GM10248 (cell line): ENCODE results near the gene LMBR1.
A peak's percentile ranks its signal among the peaks of the same experiment; 100 is the strongest.

Source experiments
- CTCF ChIA-PET: fragments of 300-600 bp; sonication (Branson Sonifier 250); formaldehyde crosslinking; extraction: SDS; loops from one replicate; lab custom pipeline; 2021; ENCODE audit warnings: antibody characterized with exemption; lab: Yijun Ruan, JAX
- POLR2A ChIA-PET: fragments of 350-650 bp; sonication (Branson Sonifier 250); formaldehyde crosslinking; extraction: SDS; loops from one replicate; lab custom pipeline; 2020; ENCODE audit warnings: antibody characterized with exemption; lab: Yijun Ruan, JAX
- DNase-seq: peaks from one replicate; pipeline ENCODE4 v3.0.0; 2012; ENCODE audit errors: extremely low spot score
- CTCF ChIP-seq: IDR thresholded peaks from 2 replicates; pipeline ENCODE4 v1.5.1; 2012; ENCODE audit warnings: mild to moderate bottlenecking, low read depth; ENCODE audit errors: extremely low read depth, missing control alignments, control extremely low read depth

Gene LMBR1

GRCh38 chr7:156777364-156778069 is 115.5 kb downstream of the LMBR1 start:
- peak; percentile 27 for DNase-seq
- TF ChIP-seq CTCF = no peak
- POLR2A ChIA-PET = no interaction called here
- CTCF ChIA-PET = interaction anchor here (1.2 kb wide), 1 partner anchor 127 kb away, joined by 3 read pairs; no protein-coding TSS in a partner anchor

GRCh38 chr7:156776527-156776926 is 116.5 kb downstream of the LMBR1 start:
- no peak for DNase-seq
- POLR2A ChIA-PET = no interaction called here
- no peak for TF ChIP-seq CTCF
- CTCF ChIA-PET = no interaction called here

- POLR2A ChIA-PET = no interaction called here
- CTCF ChIA-PET = no interaction called here
- DNase-seq = no peak
- TF ChIP-seq CTCF = no peak
These were observed 119.0 kb downstream of the LMBR1 start for GRCh38 chr7:156773966-156774365.

- ChIA-PET CTCF (interaction anchor here (0.9 to 1.5 kb wide), 3 partner anchors 8 to 19 kb away, joined by 3 to 4 read pairs (median 3); no protein-coding TSS in a partner anchor), POLR2A (no interaction called here)
- DNase-seq = no peak
- TF ChIP-seq CTCF = no peak
These were observed 120.3 kb downstream of the LMBR1 start for GRCh38 chr7:156772725-156773124.

- POLR2A ChIA-PET = interaction anchor here (0.6 kb wide), 2 partner anchors 108 to 124 kb away, joined by 3 read pairs; partner anchors contain the start of gene LMBR1
- TF ChIP-seq CTCF = no peak
- CTCF ChIA-PET = interaction anchor here (0.7 to 1.8 kb wide), 9 partner anchors 9 to 127 kb away, joined by 3 to 7 read pairs (median 4); no protein-coding TSS in a partner anchor
- no peak for DNase-seq
These were observed 124.1 kb downstream of the LMBR1 start for GRCh38 chr7:156768698-156769472.

- POLR2A ChIA-PET = no interaction called here
- TF ChIP-seq CTCF = no peak
- DNase-seq = no peak
- CTCF ChIA-PET = no interaction called here
These were observed 126.3 kb downstream of the LMBR1 start for GRCh38 chr7:156766666-156767065.
